GM12874 (cell line): ENCODE measurements around the gene PTCRA.

ENCODE experiments used
- TF ChIP-seq, protein P1 (sequence below): IDR thresholded peaks from 2 replicates; pipeline ENCODE4 v1.5.1; 2011; ENCODE audit warnings: low read depth, mild to moderate bottlenecking, control low read depth, low read length, moderate library complexity; ENCODE audit not compliant: insufficient read depth

PTCRA gene

DNA sequence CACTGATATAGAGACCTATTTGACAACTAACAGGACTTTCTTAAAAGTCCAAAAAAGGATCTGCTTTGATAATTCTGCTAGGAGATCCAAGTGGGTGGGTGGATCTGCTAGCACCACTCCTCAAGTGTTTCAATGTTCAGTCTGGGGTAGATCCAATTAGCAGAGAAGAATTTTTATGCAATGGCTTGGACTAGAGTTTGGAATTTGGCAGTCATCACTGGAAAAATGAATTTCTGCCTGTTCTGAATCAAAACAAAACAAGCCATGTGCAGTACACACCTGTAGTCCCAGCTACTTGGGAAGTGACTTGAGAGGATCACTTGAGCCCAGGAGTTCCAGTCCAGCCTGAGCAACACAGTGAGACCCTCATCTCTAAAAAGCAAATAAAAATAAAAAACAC is 32.1 kb downstream of the PTCRA start:
- TF ChIP-seq, protein P1, sequence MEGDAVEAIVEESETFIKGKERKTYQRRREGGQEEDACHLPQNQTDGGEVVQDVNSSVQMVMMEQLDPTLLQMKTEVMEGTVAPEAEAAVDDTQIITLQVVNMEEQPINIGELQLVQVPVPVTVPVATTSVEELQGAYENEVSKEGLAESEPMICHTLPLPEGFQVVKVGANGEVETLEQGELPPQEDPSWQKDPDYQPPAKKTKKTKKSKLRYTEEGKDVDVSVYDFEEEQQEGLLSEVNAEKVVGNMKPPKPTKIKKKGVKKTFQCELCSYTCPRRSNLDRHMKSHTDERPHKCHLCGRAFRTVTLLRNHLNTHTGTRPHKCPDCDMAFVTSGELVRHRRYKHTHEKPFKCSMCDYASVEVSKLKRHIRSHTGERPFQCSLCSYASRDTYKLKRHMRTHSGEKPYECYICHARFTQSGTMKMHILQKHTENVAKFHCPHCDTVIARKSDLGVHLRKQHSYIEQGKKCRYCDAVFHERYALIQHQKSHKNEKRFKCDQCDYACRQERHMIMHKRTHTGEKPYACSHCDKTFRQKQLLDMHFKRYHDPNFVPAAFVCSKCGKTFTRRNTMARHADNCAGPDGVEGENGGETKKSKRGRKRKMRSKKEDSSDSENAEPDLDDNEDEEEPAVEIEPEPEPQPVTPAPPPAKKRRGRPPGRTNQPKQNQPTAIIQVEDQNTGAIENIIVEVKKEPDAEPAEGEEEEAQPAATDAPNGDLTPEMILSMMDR = no peak

DNA sequence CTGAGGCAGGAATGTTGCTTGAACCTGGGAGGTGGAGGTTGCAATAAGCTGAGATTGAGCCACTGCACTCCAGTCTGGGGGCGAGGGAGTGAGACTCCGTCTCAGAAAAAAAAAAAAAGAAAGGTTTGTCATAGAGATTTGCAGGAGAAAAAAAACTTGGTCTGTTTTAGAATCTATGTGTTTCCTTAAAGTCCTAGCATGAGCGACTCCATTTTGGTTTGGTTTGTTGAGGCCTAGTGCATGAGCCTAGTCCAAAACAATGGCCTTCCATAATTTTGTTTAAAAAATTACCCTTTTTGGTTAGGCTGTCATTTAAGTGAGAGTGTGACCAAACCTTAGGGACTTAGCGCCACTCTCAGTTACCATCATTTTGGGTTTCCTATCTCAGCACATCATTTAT is 36.5 kb downstream of the PTCRA start:
- TF ChIP-seq, protein P1 = no peak

DNA sequence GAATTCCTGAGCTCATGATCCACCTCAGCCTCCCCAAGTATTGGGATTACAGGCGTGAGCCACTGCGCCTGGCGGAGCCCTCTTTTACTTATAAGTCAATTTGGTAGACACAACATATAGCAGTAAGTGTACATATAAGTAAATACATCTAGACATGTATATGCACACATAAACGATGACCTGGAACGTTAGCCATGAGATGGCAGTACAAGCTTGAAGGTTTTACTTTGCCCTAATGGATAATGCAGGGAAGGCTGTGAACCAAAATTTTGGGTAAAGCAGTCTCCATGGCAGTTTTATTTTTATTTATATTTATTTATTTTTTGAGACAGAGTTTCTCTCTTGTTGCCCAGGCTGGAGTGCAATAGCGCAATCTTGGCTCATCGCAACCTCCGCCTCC is 42.3 kb downstream of the PTCRA start:
- TF ChIP-seq, protein P1 = no peak

DNA sequence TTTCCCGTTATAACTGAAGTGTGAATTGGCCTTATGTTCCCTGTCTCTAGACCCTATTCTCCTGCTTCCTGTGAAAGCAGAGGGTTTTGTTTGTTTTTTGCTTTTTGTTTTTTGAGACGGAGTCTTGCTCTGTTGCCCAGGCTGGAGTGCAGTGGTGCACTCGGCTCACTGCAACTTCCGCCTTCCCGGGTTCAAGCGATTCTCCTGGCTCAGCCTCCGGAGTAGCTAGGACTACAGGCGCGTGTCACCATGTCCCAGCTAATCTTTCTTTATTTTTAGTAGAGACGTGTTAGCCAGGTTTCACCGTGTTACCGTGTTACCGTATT is 44.0 kb downstream of the PTCRA start:
- TF ChIP-seq, protein P1 = no peak

DNA sequence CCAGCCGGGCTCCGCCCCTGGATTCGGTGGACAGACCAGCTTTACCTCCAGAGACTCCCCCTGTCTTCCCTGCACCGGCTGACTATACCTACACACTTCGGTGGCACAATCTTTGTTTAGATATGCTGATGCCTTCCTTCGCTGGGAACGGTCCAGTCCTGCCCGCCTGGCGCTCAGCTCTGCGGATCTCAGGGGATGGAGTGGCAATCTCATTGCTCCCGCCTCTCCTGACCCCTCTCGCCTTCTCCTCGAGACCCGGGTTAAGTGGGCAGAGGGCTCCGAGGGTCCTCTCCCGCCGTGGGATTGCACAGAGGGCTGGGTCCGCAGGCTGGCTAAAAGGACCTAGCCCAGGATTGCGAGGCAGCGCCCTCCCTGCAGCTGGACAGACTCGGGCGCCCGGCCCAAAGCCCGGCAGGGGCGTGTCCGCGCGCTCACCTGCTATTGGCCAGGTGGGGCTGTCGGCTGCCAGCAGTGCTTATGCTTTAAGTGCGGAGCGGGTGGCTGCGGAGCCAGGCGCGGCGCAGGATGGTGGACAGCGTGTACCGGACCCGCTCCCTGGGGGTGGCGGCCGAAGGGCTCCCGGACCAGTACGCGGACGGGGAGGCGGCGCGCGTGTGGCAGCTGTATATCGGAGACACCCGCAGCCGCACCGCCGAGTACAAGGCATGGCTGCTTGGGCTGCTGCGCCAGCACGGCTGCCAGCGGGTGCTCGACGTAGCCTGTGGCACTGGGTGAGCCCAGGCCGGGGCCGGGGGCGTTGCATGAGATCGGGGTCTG is 44.6 kb downstream of the PTCRA start, which contains the start of gene GNMT:
TSS of gene GNMT (plus strand) at position 512 of the 777 bp plus-strand sequence. CDS start at position 526, 14 bp downstream.
- TF ChIP-seq, protein P1 = no peak

DNA sequence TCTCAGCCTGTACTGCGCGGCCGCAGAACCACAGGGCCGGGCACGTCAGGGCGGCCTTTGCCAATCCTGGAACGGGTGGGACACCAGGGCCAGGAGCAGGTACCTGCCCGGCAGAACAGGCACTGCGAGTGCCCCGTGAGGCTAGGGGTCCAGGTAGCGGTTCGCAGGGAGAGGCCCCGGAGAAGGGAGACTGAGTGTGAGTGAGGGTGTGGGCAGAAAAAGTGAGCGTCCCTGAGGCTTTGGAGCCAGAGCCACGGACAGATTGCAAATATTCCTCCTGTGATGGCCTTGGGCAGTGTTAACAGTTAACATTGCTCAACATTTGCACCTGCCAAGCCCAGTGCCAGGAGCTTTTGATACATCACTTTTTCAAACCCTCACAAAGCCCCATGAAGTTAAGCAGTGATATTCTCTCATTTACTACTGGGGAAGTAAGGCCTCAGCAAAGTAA is 45.2 kb downstream of the PTCRA start:
- TF ChIP-seq, protein P1 = no peak

DNA sequence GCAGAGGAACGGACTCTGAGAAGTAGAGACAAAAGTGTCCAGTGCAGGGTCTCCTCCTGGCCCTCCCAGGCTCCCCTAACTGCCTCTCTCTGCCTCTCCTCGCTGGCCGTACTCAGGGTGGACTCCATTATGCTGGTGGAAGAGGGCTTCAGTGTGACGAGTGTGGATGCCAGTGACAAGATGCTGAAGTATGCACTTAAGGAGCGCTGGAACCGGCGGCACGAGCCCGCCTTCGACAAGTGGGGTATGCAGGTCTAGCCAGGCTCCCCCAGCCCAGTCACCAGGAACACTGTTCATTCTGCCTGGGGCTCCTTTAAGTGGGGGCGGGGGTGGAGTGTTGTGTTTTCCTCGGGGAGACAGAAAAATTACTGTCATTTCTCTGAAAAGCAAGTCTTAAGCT is 46.2 kb downstream of the PTCRA start:
- TF ChIP-seq, protein P1 = no peak
